PC-9 (cell line): Measurements from ENCODE around the gene STK39. TPM values are rescaled to one million over a fixed set of nuclear protein-coding genes. Genes with fewer than 3 reads are reported as not detected.

Source experiments
- BruUV-seq: library from RNA; stranded (reverse); fragments of 400-500 nt; replicated peaks from 2 replicates; lab custom pipeline; 2021; lab: Mats Ljungman, UMichigan
- CTCF ChIA-PET: fragments of 300-600 bp; sonication (Branson Sonifier 250); formaldehyde crosslinking; loops from one replicate; lab custom pipeline; 2022; ENCODE audit warnings: antibody characterized with exemption; lab: Charles Lee
- POLR2A ChIA-PET: fragments of 300-600 bp; sonication (Branson Sonifier 250); formaldehyde crosslinking; loops from one replicate; lab custom pipeline; 2022; ENCODE audit warnings: antibody characterized with exemption; ENCODE audit not compliant: unreplicated experiment; lab: Charles Lee
- DNase-seq, 2 experiments: peaks; one replicate each; pipeline versions ENCODE4 v3.0.0 to v3.0.0-alpha.2; 2015 to 2022; ENCODE audit warnings: mixed read lengths in 1 of 2
- H2AFZ ChIP-seq: fragments of 200-600 bp; sonication (generic); 2 replicates; pipeline ENCODE4 v1.8.1; 2017; ENCODE audit warnings: antibody characterized with exemption
- H3F3A ChIP-seq: fragments of 200-600 bp; sonication (generic); 2 replicates; pipeline ENCODE4 v1.8.1; 2017; ENCODE audit warnings: antibody characterized with exemption, mild to moderate bottlenecking, low read depth; ENCODE audit not compliant: insufficient read depth
- H3K27ac ChIP-seq: fragments of 200-600 bp; sonication (generic); 2 replicates; pipeline ENCODE4 v1.6.1; 2016; ENCODE audit warnings: mixed run types
- H3K27me3 ChIP-seq: fragments of 200-600 bp; sonication (generic); 2 replicates; pipeline ENCODE4 v1.6.1; 2016; ENCODE audit warnings: low read depth, mixed run types; ENCODE audit not compliant: insufficient read depth
- H3K36me3 ChIP-seq: fragments of 200-600 bp; sonication (generic); 2 replicates; pipeline ENCODE4 v1.6.1; 2016; ENCODE audit warnings: low read depth, mixed run types
- H3K4me1 ChIP-seq: fragments of 200-600 bp; sonication (generic); replicated peaks from 2 replicates; pipeline ENCODE4 v1.6.1; 2016; ENCODE audit warnings: mixed run types; ENCODE audit not compliant: insufficient read depth
- H3K4me2 ChIP-seq: fragments of 200-600 bp; sonication (generic); 2 replicates; pipeline ENCODE4 v1.6.1; 2017; ENCODE audit warnings: mixed run types
- H3K4me3 ChIP-seq: fragments of 200-600 bp; sonication (generic); 2 replicates; pipeline ENCODE4 v1.6.1; 2016; ENCODE audit warnings: mixed run types
- H3K79me2 ChIP-seq: fragments of 200-600 bp; sonication (generic); 2 replicates; pipeline ENCODE4 v1.6.1; 2017; ENCODE audit warnings: low read depth, mixed run types
- H3K9me2 ChIP-seq: fragments of 200-600 bp; sonication (generic); 2 replicates; pipeline ENCODE4 v1.8.1; 2017; ENCODE audit warnings: mild to moderate bottlenecking; ENCODE audit not compliant: insufficient read depth
- H3K9me3 ChIP-seq: fragments of 200-600 bp; sonication (generic); 2 replicates; pipeline ENCODE4 v1.8.1; 2016; ENCODE audit warnings: low read depth; ENCODE audit not compliant: insufficient read depth
- H4K20me1 ChIP-seq: fragments of 200-600 bp; sonication (generic); 2 replicates; pipeline ENCODE4 v1.8.1; 2017; ENCODE audit not compliant: insufficient read depth
- EZH2 ChIP-seq: fragments of 200-600 bp; sonication (generic); IDR thresholded peaks from 2 replicates; pipeline ENCODE4 v1.8.0; 2017; ENCODE audit warnings: antibody characterized with exemption, low read depth
- intact Hi-C: fragments of 100-400 bp; cut with micrococcal nuclease; formaldehyde crosslinking; loops from one replicate; pipeline ENCODE4 v1.10.0; 2022; ENCODE audit not compliant: unreplicated experiment
- total RNA-seq: library from RNA; stranded (reverse); gene quantifications from 2 replicates; pipeline ENCODE4 v1.2.3, GENCODE V29; 2021
- TF ChIP-seq, protein P1 (sequence below): fragments of 200-600 bp; sonication (generic); conservative IDR thresholded peaks from 2 replicates; pipeline ENCODE4 v1.6.1; 2017; ENCODE audit warnings: mixed run types, antibody characterized with exemption, mild to moderate bottlenecking, moderate library complexity

The STK39 gene
- total RNA-seq, 1 experiment from 2014 or later: 14.5 TPM

DNA sequence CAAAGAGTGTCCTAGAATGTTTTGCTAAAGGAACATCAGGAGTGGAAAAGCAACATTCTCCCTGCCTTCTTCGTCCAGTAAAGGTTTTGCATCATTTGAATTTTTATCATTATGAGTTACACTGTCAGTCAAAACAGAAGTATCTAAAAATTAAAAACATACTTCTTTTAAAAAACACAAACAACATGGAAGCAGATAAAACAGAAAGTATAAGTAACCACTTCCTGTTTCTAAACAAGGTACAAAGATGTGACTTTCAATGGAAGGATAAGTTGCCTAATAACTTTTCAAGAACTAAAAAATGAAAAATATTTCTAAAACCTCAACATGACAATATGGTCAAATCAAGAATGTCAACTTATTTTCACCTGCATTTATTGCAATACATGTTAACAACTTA lies 158.2 kb downstream of the STK39 start:
- intact Hi-C loops: no loop called here
- Histone ChIP-seq H3F3A (no peaks in the 10 kb centered on the region), H3K27me3 (no peaks in the 10 kb centered on the region), H2AFZ (no peak overlapping the region), H3K36me3 (no peaks in the 10 kb centered on the region), H3K79me2 (no peaks in the 10 kb centered on the region), H3K27ac (no peak overlapping the region), H4K20me1 (no peaks in the 10 kb centered on the region), H3K4me2 (no peak overlapping the region), H3K9me2 (no peaks in the 10 kb centered on the region), H3K4me1 (no peaks in the 10 kb centered on the region), H3K4me3 (no peak overlapping the region), H3K9me3 (no peaks in the 10 kb centered on the region)
- no peak for DNase-seq
- TF ChIP-seq, protein P1, sequence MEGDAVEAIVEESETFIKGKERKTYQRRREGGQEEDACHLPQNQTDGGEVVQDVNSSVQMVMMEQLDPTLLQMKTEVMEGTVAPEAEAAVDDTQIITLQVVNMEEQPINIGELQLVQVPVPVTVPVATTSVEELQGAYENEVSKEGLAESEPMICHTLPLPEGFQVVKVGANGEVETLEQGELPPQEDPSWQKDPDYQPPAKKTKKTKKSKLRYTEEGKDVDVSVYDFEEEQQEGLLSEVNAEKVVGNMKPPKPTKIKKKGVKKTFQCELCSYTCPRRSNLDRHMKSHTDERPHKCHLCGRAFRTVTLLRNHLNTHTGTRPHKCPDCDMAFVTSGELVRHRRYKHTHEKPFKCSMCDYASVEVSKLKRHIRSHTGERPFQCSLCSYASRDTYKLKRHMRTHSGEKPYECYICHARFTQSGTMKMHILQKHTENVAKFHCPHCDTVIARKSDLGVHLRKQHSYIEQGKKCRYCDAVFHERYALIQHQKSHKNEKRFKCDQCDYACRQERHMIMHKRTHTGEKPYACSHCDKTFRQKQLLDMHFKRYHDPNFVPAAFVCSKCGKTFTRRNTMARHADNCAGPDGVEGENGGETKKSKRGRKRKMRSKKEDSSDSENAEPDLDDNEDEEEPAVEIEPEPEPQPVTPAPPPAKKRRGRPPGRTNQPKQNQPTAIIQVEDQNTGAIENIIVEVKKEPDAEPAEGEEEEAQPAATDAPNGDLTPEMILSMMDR: no peak
- no peak for TF ChIP-seq EZH2
- POLR2A ChIA-PET: no interaction called here
- CTCF ChIA-PET: no interaction called here
- BruUV-seq: no TSS peak

DNA sequence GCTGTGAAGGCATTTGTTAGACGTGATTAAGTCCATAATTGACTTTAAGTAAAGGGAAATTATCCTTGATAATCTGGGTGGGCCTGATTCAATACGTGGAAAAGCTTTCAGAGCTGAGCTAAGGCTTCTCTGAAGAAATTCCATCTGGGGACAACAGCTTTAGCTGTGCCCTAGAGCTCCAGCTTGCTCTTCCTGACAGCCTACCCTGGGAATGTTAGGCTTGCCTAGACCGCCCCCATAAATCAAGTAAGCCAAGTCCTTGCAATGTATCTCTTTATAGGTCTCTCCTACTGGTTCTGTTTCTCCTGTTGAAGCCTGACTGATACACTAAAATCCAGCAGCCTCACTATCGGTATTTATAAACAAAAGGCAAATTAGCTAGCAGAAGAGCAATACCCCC lies 160.0 kb downstream of the STK39 start:
- CTCF ChIA-PET: no interaction called here

DNA sequence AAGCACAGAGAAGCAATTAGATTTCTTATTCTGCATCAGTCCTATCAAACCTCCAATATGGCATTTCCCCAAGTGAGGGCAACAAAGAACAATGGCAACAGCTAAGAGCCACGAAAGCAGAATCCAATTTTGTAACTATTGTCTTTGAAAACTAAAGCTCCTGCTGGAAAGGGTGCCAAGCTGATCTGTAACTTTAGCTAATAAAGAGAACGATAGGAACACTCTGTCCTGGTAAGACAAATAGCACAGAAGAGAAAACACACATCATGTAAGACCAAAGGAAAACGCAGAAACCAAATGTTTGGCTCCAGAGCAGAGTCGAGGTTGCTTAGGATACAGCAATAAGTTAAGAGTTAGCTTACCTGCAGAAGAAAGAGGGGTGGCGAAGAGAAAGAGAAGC lies 160.5 kb downstream of the STK39 start:
- Histone ChIP-seq H3K9me3 (no peaks in the 10 kb centered on the region), H3K79me2 (no peaks in the 10 kb centered on the region), H3K4me3 (no peak overlapping the region), H2AFZ (no peak overlapping the region), H3F3A (no peaks in the 10 kb centered on the region), H3K36me3 (no peaks in the 10 kb centered on the region), H3K27ac (no peak overlapping the region), H3K9me2 (no peaks in the 10 kb centered on the region), H4K20me1 (no peaks in the 10 kb centered on the region), H3K27me3 (no peaks in the 10 kb centered on the region), H3K4me1 (no peaks in the 10 kb centered on the region), H3K4me2 (no peak overlapping the region)
- intact Hi-C loops: no loop called here
- TF ChIP-seq, protein P1: no peak
- no peak for TF ChIP-seq EZH2
- DNase-seq: no peak
- ChIA-PET CTCF (no interaction called here), POLR2A (no interaction called here)
- no TSS peak for BruUV-seq

More for the DNA sequence above, 160.0 kb downstream of the STK39 start:
- no peak overlapping the region for H3K27ac ChIP-seq
- no peaks in the 10 kb centered on the region for H3K9me3 ChIP-seq
- H3K79me2 ChIP-seq: no peaks in the 10 kb centered on the region
- H3K4me3 ChIP-seq: no peak overlapping the region
- no peaks in the 10 kb centered on the region for H3F3A ChIP-seq
- DNase-seq: no peak
- H3K27me3 ChIP-seq: no peaks in the 10 kb centered on the region
- TF ChIP-seq EZH2: no peak
- TF ChIP-seq, protein P1: no peak
- BruUV-seq: no TSS peak
- no peak overlapping the region for H2AFZ ChIP-seq
- intact Hi-C loops: no loop called here
- no peak overlapping the region for H3K4me2 ChIP-seq
- POLR2A ChIA-PET: no interaction called here
- H3K9me2 ChIP-seq: no peaks in the 10 kb centered on the region
- no peaks in the 10 kb centered on the region for H3K4me1 ChIP-seq
- H3K36me3 ChIP-seq: no peaks in the 10 kb centered on the region
- H4K20me1 ChIP-seq: no peaks in the 10 kb centered on the region
